K562 (cell line): Measurements from ENCODE around the gene SH2D3A. TPM values are rescaled to one million over a fixed set of nuclear protein-coding genes. Genes with fewer than 3 reads are reported as not detected.
A peak's percentile ranks its signal among the peaks of the same experiment; 100 is the strongest.

Experiments used
- ARNT ChIP-seq, 2 experiments: fragments of 450-650 bp; IDR thresholded peaks; 2 replicates each; pipeline ENCODE4 v1.6.1; 2016; ENCODE audit warnings: mild to moderate bottlenecking in 1 of 2
- BACH1 ChIP-seq: fragments of 200-800 bp; sonication (Bioruptor generic); IDR thresholded peaks from 2 replicates; pipeline ENCODE4 v1.6.1; 2016; ENCODE audit warnings: missing genetic modification characterization, missing compliant biosample characterization
- CEBPB ChIP-seq: fragments of 450-650 bp; IDR thresholded peaks from 2 replicates; pipeline ENCODE4 v1.6.1; 2016; ENCODE audit warnings: missing genetic modification characterization, missing compliant biosample characterization
- EGR1 ChIP-seq: fragments of 450-650 bp; conservative IDR thresholded peaks from 2 replicates; pipeline ENCODE4 v1.6.1; 2017; ENCODE audit warnings: mild to moderate bottlenecking
- EHMT2 ChIP-seq: fragments of 450-650 bp; IDR thresholded peaks from 2 replicates; pipeline ENCODE4 v1.6.1; 2018; ENCODE audit warnings: antibody characterized with exemption
- FOSL1 ChIP-seq: fragments of 200-800 bp; sonication (Bioruptor generic); conservative IDR thresholded peaks from 2 replicates; pipeline ENCODE4 v1.6.1; 2016; ENCODE audit warnings: missing genetic modification characterization, missing compliant biosample characterization
- FOXO4 ChIP-seq: fragments of 450-650 bp; formaldehyde crosslinking; IDR thresholded peaks from 2 replicates; pipeline ENCODE4 v1.4.0; 2020; ENCODE audit warnings: mild to moderate bottlenecking, moderate library complexity
- GATAD2B ChIP-seq: fragments of 450-650 bp; IDR thresholded peaks from 2 replicates; pipeline ENCODE4 v1.6.1; 2017; ENCODE audit warnings: mild to moderate bottlenecking, borderline replicate concordance
- HES1 ChIP-seq: fragments of 450-650 bp; IDR thresholded peaks from 2 replicates; pipeline ENCODE4 v1.6.1; 2016; ENCODE audit warnings: low read depth, mild to moderate bottlenecking, moderate library complexity
- MAFF ChIP-seq: IDR thresholded peaks from 2 replicates; pipeline ENCODE4 v1.6.1; 2012; ENCODE audit warnings: low read length, improper control_type of control experiment
- PHF20 ChIP-seq: fragments of 450-650 bp; IDR thresholded peaks from 2 replicates; pipeline ENCODE4 v1.6.1; 2018; ENCODE audit not compliant: partially characterized antibody
- POLR2AphosphoS2 ChIP-seq: IDR thresholded peaks from 2 replicates; pipeline ENCODE4 v1.6.1; 2012; ENCODE audit warnings: low read length, improper control_type of control experiment
- SP1 ChIP-seq: sonication (generic); formaldehyde crosslinking; IDR thresholded peaks from 2 replicates; pipeline ENCODE4 v1.8.1; 2022; ENCODE audit warnings: mild to moderate bottlenecking, missing genetic modification reagents
- TCF3 ChIP-seq: sonication (generic); formaldehyde crosslinking; IDR thresholded peaks from 2 replicates; pipeline ENCODE4 v1.4.0; 2020; ENCODE audit warnings: mild to moderate bottlenecking, missing genetic modification reagents
- TCF7L2 ChIP-seq: fragments of 150-350 bp; IDR thresholded peaks from 2 replicates; pipeline ENCODE4 v1.6.1; 2016; ENCODE audit warnings: low read depth, mild to moderate bottlenecking, low read length, moderate library complexity
- ZEB2 ChIP-seq: fragments of 450-650 bp; IDR thresholded peaks from 2 replicates; pipeline ENCODE4 v1.6.1; 2016
- ZFP36 ChIP-seq: fragments of 150-350 bp; IDR thresholded peaks from 2 replicates; pipeline ENCODE4 v1.6.1; 2018; ENCODE audit warnings: low read length, low read depth; ENCODE audit not compliant: partially characterized antibody
- ZNF224 ChIP-seq: sonication (generic); formaldehyde crosslinking; IDR thresholded peaks from 2 replicates; pipeline ENCODE4 v1.8.0; 2022; ENCODE audit warnings: mild to moderate bottlenecking, missing genetic modification reagents
- ZNF699 ChIP-seq: fragments of 250-450 bp; sonication (Bioruptor Pico); IDR thresholded peaks from 2 replicates; pipeline ENCODE4 v1.8.0; 2021; ENCODE audit warnings: mild to moderate bottlenecking, moderate library complexity; ENCODE audit not compliant: insufficient replicate concordance
- polyA plus RNA-seq, 8 experiments: library from polyadenylated mRNA; depleted of rRNA in 4 of 8; stranded (reverse) in 5 of 8; unstranded in 3 of 8; fragments of >200 nt; fragmentation: Nextera tagmentation in 2 of 8; fragmentation: Illumina TruSeq in 1 of 8; extraction: Ambion mirVana in 2 of 8; extraction: Trizol in 1 of 8; gene quantifications; 2 replicates each; pipeline versions ENCODE4 v1.2.1 to v1.2.3, GENCODE V29; 2011 to 2014; ENCODE audit warnings: inconsistent platforms in 1 of 8, missing spikeins in 1 of 8
- total RNA-seq, 7 experiments: library from RNA; depleted of rRNA in 6 of 7; stranded (reverse); fragments of >200 nt in 6 of 7; fragmentation: Illumina TruSeq in 2 of 7; extraction: Trizol in 2 of 7; gene quantifications; 2 replicates each; pipeline versions ENCODE4 v1.2.1 to v1.2.3, GENCODE V29; 2011 to 2021; ENCODE audit warnings: low replicate concordance in 1 of 7
- TF ChIP-seq, protein P1 (sequence below): sonication (generic); formaldehyde crosslinking; IDR thresholded peaks from 2 replicates; pipeline ENCODE4 v1.8.1; 2023; ENCODE audit warnings: mild to moderate bottlenecking, missing genetic modification reagents
- TF ChIP-seq, protein P2 (sequence below): fragments of 450-650 bp; formaldehyde crosslinking; conservative IDR thresholded peaks from 2 replicates; pipeline ENCODE4 v1.4.0; 2022; ENCODE audit warnings: mild to moderate bottlenecking, missing genetic modification characterization

Gene SH2D3A
- total and polyA plus RNA-seq, 9 of the 15 experiments (the other 6 are each of a cell fraction or from before 2014, with no cell fraction given), result 0.75 to 26.3 (median 8.9) TPM

- TF ChIP-seq ZNF699, result no peak
- no peak for TF ChIP-seq FOXO4 (CRISPR knock-in tag)
- TF ChIP-seq TCF7L2, result no peak
- no peak for TF ChIP-seq SP1 (CRISPR knock-in tag)
- no peak for TF ChIP-seq EHMT2
- no peak for TF ChIP-seq ZFP36
- TF ChIP-seq ZEB2, result 0 out of 2 replicates have a peak, but pooled peaks have one; percentile 26
- no peak for TF ChIP-seq ZNF224 (CRISPR knock-in tag)
- peak; percentile 24; the same call in 1 of the 2 replicates for TF ChIP-seq TCF3 (CRISPR knock-in tag)
- TF ChIP-seq, protein P1, sequence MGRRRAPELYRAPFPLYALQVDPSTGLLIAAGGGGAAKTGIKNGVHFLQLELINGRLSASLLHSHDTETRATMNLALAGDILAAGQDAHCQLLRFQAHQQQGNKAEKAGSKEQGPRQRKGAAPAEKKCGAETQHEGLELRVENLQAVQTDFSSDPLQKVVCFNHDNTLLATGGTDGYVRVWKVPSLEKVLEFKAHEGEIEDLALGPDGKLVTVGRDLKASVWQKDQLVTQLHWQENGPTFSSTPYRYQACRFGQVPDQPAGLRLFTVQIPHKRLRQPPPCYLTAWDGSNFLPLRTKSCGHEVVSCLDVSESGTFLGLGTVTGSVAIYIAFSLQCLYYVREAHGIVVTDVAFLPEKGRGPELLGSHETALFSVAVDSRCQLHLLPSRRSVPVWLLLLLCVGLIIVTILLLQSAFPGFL (CRISPR knock-in tag), result no peak
- no peak for TF ChIP-seq BACH1 (tag)
- TF ChIP-seq MAFF, result no peak
- no peak for TF ChIP-seq CEBPB
- no peak for TF ChIP-seq GATAD2B
- TF ChIP-seq POLR2AphosphoS2, result no peak
- peak; percentile 46; the same call in 1 of the 2 replicates for TF ChIP-seq FOSL1 (tag)
- no peak for TF ChIP-seq ARNT (IDR thresholded peaks at IDR 0.05)
- TF ChIP-seq PHF20, result no peak
- TF ChIP-seq, protein P2, sequence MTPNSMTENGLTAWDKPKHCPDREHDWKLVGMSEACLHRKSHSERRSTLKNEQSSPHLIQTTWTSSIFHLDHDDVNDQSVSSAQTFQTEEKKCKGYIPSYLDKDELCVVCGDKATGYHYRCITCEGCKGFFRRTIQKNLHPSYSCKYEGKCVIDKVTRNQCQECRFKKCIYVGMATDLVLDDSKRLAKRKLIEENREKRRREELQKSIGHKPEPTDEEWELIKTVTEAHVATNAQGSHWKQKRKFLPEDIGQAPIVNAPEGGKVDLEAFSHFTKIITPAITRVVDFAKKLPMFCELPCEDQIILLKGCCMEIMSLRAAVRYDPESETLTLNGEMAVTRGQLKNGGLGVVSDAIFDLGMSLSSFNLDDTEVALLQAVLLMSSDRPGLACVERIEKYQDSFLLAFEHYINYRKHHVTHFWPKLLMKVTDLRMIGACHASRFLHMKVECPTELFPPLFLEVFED, result no peak
- peak; percentile 64; the same call in 1 of the 2 replicates for TF ChIP-seq EGR1
- no peak for TF ChIP-seq HES1
Measured at GRCh38 chr19:6779206-6779605, 12.0 kb upstream of the SH2D3A start (continued).
